Measurements from ENCODE around the gene KPNA6.

- TF ChIP-seq, protein P1, sequence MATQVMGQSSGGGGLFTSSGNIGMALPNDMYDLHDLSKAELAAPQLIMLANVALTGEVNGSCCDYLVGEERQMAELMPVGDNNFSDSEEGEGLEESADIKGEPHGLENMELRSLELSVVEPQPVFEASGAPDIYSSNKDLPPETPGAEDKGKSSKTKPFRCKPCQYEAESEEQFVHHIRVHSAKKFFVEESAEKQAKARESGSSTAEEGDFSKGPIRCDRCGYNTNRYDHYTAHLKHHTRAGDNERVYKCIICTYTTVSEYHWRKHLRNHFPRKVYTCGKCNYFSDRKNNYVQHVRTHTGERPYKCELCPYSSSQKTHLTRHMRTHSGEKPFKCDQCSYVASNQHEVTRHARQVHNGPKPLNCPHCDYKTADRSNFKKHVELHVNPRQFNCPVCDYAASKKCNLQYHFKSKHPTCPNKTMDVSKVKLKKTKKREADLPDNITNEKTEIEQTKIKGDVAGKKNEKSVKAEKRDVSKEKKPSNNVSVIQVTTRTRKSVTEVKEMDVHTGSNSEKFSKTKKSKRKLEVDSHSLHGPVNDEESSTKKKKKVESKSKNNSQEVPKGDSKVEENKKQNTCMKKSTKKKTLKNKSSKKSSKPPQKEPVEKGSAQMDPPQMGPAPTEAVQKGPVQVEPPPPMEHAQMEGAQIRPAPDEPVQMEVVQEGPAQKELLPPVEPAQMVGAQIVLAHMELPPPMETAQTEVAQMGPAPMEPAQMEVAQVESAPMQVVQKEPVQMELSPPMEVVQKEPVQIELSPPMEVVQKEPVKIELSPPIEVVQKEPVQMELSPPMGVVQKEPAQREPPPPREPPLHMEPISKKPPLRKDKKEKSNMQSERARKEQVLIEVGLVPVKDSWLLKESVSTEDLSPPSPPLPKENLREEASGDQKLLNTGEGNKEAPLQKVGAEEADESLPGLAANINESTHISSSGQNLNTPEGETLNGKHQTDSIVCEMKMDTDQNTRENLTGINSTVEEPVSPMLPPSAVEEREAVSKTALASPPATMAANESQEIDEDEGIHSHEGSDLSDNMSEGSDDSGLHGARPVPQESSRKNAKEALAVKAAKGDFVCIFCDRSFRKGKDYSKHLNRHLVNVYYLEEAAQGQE (IDR thresholded peaks at IDR 0.05; ENCODE audit: borderline replicate concordance): no peak
- TF ChIP-seq MXI1 (conservative IDR thresholded peaks at IDR 0.05; ENCODE audit: poor library complexity, severe bottlenecking) (no peak), POLR2AphosphoS5 (IDR thresholded peaks at IDR 0.05) (no peak), SMC3 (conservative IDR thresholded peaks at IDR 0.05; ENCODE audit: poor library complexity) (no peak), TAF1 (IDR thresholded peaks at IDR 0.05; ENCODE audit: low read depth) (no peak), CTCF (IDR thresholded peaks at IDR 0.05; ENCODE audit: poor library complexity, severe bottlenecking) (no peak), EZH2 (IDR thresholded peaks at IDR 0.05; ENCODE audit: borderline replicate concordance, insufficient read depth, low read length, poor library complexity, severe bottlenecking) (no peak)
These were observed 113.1 kb downstream of the KPNA6 start for GRCh38 chr1:32220746-32221580.

Measured in neural cell (in vitro differentiated cells).